D721Med (cell line): ENCODE data around the gene TIA1.
"Not testable (repeated sequence)": the region's sequence is repeated elsewhere in the genome, so short reads cannot be mapped to it uniquely, and the experiment has no call there.

ENCODE experiments used
- DNase-seq: peaks from one replicate; pipeline ENCODE4 v3.0.0; 2011; ENCODE audit warnings: low spot score; ENCODE audit not compliant: insufficient read length
- FAIRE-seq: peaks from 2 replicates; lab custom pipeline; 2011; peaks lifted over from hg19 to GRCh38; lab: Jason Lieb, UNC
- TF ChIP-seq, protein P1 (sequence below): IDR thresholded peaks from 2 replicates; pipeline ENCODE4 v1.5.1; 2012; ENCODE audit warnings: mild to moderate bottlenecking, control low read depth; ENCODE audit not compliant: insufficient read depth; ENCODE audit errors: missing control alignments

TIA1 gene, protein sequence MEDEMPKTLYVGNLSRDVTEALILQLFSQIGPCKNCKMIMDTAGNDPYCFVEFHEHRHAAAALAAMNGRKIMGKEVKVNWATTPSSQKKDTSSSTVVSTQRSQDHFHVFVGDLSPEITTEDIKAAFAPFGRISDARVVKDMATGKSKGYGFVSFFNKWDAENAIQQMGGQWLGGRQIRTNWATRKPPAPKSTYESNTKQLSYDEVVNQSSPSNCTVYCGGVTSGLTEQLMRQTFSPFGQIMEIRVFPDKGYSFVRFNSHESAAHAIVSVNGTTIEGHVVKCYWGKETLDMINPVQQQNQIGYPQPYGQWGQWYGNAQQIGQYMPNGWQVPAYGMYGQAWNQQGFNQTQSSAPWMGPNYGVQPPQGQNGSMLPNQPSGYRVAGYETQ

DNA sequence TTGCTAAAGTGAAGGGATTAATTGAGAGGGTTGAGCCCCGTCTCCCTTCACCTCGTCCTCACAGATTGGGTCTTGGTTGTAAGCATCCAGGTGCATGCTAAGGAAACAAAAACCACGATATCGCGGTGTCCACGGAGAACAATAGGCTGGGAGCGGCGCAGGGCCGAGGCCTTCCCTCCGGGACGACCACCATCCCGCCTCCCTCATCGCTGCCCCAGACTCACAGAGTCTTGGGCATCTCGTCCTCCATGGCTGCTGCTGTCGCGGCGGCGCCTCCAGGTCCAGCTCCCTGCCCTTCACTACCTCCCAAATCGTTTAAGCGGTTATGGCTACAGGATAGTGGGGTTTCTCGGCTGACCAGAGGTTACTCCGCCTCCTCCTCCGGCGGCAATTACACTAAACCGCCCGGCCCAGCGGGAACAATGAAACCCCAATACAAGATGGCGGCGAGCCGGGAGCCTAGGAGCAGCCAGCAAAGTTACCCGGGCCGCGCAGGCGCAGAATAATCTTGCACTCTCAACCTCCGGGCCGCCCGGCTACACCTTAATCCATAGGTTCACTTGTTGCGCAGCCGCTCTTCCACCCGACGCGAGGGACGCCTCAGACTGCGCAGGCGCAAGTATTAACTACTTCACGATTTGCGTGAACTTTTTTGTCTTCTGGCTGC, at the start of gene TIA1:
Gene TIA1, minus strand, starts transcription at position 448 of the 667 bp plus-strand sequence. Its CDS starts 198 bp downstream, at position 250.
- TF ChIP-seq, protein P1, sequence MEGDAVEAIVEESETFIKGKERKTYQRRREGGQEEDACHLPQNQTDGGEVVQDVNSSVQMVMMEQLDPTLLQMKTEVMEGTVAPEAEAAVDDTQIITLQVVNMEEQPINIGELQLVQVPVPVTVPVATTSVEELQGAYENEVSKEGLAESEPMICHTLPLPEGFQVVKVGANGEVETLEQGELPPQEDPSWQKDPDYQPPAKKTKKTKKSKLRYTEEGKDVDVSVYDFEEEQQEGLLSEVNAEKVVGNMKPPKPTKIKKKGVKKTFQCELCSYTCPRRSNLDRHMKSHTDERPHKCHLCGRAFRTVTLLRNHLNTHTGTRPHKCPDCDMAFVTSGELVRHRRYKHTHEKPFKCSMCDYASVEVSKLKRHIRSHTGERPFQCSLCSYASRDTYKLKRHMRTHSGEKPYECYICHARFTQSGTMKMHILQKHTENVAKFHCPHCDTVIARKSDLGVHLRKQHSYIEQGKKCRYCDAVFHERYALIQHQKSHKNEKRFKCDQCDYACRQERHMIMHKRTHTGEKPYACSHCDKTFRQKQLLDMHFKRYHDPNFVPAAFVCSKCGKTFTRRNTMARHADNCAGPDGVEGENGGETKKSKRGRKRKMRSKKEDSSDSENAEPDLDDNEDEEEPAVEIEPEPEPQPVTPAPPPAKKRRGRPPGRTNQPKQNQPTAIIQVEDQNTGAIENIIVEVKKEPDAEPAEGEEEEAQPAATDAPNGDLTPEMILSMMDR: no peak
- no peak for FAIRE-seq
- peak; percentile 50 for DNase-seq

DNA sequence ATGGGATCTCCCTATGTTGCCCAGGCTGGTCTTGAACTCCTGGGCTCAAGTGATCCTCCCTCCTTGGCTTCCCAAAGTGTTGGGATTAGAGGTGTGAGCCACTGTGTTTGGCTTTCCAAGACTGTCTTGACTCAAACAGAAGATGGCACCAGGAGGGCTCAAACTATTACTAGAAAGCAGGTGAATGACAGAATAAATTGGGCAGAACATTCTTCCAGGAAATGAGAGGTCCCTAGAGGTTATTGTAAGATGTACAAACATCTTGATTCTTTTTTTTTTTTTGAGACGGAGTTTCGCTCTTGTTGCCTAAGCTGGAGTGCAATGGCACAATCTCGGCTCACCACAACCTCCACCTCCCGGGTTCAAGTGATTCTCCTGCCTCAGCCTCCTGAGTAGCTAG, 49.4 kb upstream of the TIA1 start:
- DNase-seq, FAIRE-seq: not testable (repeated sequence)

DNA sequence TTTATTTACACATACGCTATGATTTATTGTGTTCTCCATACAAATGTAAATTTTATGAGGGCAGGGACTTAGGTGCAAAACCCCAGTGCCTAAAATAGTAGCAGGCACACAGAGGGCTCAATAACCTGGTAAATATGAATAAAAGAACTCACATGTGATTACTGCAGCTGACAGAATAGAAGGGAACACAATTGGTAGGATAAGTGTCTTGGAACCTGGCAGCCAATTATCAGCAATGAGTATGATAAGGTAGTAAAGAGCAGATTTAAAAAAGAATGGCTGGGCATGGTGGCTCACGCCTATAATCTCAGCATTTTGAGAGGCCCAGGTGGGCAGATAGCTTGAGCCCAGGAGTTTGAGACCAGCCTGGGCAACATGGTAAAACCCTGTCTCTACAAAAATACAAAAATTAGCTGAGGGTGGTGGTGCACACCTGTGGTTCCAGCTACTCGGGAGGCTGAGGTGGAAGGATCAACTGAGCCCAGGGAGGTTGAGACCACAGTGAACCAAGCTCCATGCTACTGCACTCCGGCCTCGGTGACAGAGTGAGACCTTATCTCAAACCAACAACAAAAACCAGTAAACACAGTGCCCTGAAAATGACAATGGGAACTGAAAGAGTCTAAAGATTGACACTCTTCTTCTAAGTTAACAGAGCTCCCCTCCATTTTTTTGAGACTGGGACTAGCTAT, 35.2 kb upstream of the TIA1 start:
- TF ChIP-seq, protein P1: no peak
- DNase-seq (no peak), FAIRE-seq (no peak)

DNA sequence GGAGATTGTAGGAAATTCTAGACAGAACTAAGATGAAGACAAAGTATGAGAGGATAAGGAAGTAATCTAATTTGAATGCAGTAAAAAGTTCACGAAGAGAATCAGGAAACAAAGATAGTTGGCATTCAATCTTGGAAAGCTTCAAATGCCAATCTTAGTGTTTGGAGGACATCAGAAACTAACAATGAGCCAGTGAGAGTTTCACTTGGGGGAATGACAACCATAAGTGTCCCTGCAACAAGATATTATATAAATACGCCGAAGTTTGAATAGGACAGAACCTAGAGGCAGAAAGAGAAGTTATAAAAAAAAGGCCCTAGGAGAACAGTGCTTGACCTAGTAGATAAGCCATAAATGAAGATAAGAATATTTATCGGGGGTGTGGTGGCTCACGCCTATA, 34.0 kb upstream of the TIA1 start:
- TF ChIP-seq, protein P1: no peak
- DNase-seq (no peak), FAIRE-seq (no peak)

DNA sequence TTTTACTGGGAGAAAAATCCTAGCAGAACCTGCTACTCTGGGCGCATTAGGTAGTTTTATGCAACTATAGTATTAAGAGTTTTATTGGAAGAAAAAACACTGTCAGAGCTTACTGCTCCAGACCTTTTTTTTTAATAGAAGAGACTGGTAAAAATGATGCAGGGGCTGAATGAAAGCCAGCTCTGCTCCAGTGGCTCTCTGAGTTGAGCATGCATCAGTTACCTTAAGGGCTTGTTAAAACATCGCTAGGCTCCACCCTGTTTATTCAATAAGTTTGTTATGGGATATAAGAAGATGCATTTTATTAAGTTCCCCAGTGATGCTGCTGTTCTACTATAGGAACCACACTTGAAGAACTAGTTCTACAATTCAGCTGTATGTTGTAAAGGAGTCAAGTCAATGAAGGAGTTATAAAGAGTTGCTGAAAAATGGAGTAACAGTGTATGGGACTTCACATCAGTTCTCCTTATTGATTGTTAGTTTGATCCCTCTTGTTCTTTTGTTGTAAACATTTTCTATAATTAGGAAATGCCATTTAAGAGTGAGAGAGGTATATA, 31.9 kb upstream of the TIA1 start:
- TF ChIP-seq, protein P1: no peak
- DNase-seq (no peak), FAIRE-seq (no peak)

DNA sequence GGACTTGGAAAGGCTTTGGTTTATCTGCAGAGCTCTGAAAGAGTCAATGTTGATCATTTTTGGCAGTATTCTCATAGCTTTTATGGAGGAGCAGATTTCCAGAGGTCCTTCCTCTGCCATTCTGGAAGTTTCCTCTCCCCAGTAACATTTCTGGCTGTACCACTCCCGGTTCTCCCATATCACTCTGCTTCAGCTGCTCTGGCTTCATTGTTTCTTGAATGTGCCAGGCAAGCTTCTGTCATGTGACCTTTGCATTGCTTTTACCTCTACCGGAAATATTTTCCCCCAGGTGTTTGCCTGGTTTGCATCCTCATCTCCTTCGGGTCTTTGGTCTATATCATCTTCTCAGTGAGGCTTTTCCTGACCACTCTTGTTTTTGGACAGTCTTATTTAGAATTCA, 21.9 kb upstream of the TIA1 start:
- TF ChIP-seq, protein P1: no peak
- no peak for DNase-seq
- FAIRE-seq: no peak

DNA sequence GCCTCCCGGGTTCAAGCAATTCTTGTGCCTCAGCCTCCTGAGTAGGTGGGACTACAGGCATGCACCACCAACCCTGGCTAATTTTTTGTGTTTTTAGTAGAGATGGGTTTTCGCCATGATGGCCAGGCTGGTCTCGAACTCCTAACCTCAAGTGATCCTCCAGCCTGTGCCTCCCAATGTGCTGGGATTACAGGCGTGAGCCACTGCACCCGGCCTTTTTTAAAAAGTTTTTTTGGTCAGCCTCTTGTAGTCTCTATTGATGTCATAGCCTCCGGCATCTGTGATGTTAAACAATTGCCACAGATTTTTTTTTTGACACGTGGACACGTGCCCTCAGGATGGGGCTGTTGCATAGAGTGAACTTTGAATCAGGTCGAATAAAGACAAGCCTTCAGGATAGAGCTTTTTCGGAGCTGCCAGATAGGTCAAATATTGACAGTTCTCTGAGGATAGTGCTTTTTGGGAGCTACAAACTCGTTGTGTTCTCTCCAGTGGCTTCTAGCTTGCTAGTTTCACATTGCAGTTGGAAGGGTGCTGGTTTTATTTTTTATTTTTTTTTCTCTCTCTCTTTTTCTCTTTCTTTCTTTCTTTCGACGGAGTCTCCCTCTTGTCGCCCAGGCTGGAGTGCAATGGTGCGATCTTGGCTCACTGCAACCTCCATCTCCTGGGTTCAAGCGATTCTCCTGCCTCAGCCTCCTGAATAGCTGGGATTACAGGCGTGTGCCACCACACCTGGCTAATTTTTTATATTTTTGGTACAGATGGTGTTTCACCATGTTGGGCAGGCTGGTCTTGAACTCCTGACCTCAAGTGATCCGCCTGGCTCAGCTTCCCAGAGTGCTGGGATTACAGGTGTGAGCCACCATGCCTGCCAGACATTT, 21.2 kb upstream of the TIA1 start:
- not testable (repeated sequence) for DNase-seq, FAIRE-seq

DNA sequence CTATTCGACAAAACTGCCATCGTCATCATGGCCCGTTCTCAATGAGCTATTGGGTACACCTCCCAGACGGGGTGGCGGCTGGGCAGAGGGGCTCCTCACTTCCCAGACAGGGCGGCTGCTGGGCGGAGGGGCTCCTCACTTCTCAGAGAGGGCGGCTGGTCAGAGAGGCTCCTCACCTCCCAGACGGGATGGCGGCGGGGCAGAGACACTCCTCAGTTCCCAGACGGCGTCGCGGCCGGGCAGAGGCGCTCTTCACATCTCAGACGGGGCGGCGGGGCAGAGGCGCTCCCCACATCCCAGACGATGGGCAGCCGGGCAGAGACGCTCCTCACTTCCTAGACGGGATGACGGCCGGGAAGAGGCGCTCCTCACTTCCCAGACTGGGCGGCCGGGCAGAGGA, 18.5 kb upstream of the TIA1 start:
- not testable (repeated sequence) for FAIRE-seq, DNase-seq
